AG10803 (cell line): Measurements from ENCODE around the gene TBCD.

ENCODE experiments used
- DNase-seq: peaks from one replicate; pipeline ENCODE4 v3.0.0; 2010; ENCODE audit warnings: low read depth
- H3K4me3 ChIP-seq: 2 replicates; pipeline ENCODE4 v1.5.1; 2011; ENCODE audit warnings: mild to moderate bottlenecking, low read length, control low read depth
- CTCF ChIP-seq: conservative IDR thresholded peaks from 2 replicates; pipeline ENCODE4 v1.5.1; 2011; ENCODE audit warnings: mild to moderate bottlenecking, low read length, control low read depth, inconsistent platforms

Gene TBCD

GRCh38 chr17:82831818-82832200 is 79.9 kb downstream of the TBCD start:
- H3K4me3 ChIP-seq: no peak overlapping the region
- DNase-seq: no peak

GRCh38 chr17:82832411-82832810 is 80.5 kb downstream of the TBCD start:
- no peak for TF ChIP-seq CTCF
- no peak overlapping the region for H3K4me3 ChIP-seq
- DNase-seq: no peak

More at GRCh38 chr17:82831818-82832200, 79.9 kb downstream of the TBCD start:
- TF ChIP-seq CTCF: no peak

- no peak overlapping the region for H3K4me3 ChIP-seq
- TF ChIP-seq CTCF: no peak
- no peak for DNase-seq
These were observed 81.1 kb downstream of the TBCD start for GRCh38 chr17:82832881-82833475.

GRCh38 chr17:82835122-82835521 is 83.3 kb downstream of the TBCD start:
- TF ChIP-seq CTCF: no peak
- H3K4me3 ChIP-seq: no peak overlapping the region
- no peak for DNase-seq

- H3K4me3 ChIP-seq: no peak overlapping the region
- no peak for TF ChIP-seq CTCF
- DNase-seq: no peak
These were observed 84.1 kb downstream of the TBCD start for GRCh38 chr17:82835766-82836512.

GRCh38 chr17:82836823-82837357 is 85.0 kb downstream of the TBCD start:
- no peak overlapping the region for H3K4me3 ChIP-seq
- DNase-seq: peak; percentile 53
- TF ChIP-seq CTCF: peak; percentile 32
